Spleen (tissue), 11 donors: Measurements from ENCODE around the gene CCNL1. TPM values are rescaled to one million over a fixed set of nuclear protein-coding genes. Genes with fewer than 3 reads are reported as not detected.

Experiments
- DNase-seq: peaks from one replicate; pipeline ENCODE4 v3.0.0-alpha.2; 2020
- H3K27ac ChIP-seq, 8 donors: fragments of 200-600 bp; sonication (generic) in 7 of 8; 1 replicate in 4 of 8; 2 replicates in 4 of 8; pipeline versions ENCODE4 v1.5.0 to v1.8.0; 2016 to 2021; ENCODE audit warnings: inconsistent platforms in 4 of 8, mild to moderate bottlenecking in 4 of 8, moderate library complexity in 1 of 8
- H3K27me3 ChIP-seq, 7 donors: fragments of 200-600 bp; sonication (generic) in 6 of 7; replicated peaks in 1 of 7; 1 replicate in 4 of 7; 2 replicates in 3 of 7; pipeline versions ENCODE4 v1.5.0 to v1.8.0; 2016 to 2021; ENCODE audit warnings: inconsistent platforms in 3 of 7, mild to moderate bottlenecking in 1 of 7
- H3K36me3 ChIP-seq, 6 donors: fragments of 200-600 bp; sonication (generic) in 5 of 6; 1 replicate in 4 of 6; 2 replicates in 2 of 6; pipeline versions ENCODE4 v1.5.0 to v1.8.0; 2016 to 2021; ENCODE audit warnings: inconsistent platforms in 2 of 6
- H3K4me1 ChIP-seq, 6 donors: fragments of 200-600 bp; sonication (generic) in 5 of 6; 1 replicate in 3 of 6; 2 replicates in 3 of 6; pipeline versions ENCODE4 v1.5.0 to v1.8.0; 2016 to 2021; ENCODE audit warnings: inconsistent platforms in 3 of 6
- H3K4me3 ChIP-seq, 8 donors: fragments of 200-600 bp; sonication (generic) in 7 of 8; 1 replicate in 4 of 8; 2 replicates in 4 of 8; pipeline versions ENCODE4 v1.5.0 to v1.8.0; 2016 to 2021; ENCODE audit warnings: inconsistent platforms in 4 of 8, mild to moderate bottlenecking in 4 of 8, moderate library complexity in 2 of 8
- H3K9me3 ChIP-seq, 8 donors: fragments of 200-600 bp; sonication (generic) in 7 of 8; 1 replicate in 4 of 8; 2 replicates in 4 of 8; pipeline versions ENCODE4 v1.5.0 to v1.8.0; 2016 to 2021; ENCODE audit warnings: inconsistent platforms in 4 of 8
- POLR2A ChIP-seq, 3 donors: fragments of 450-650 bp; IDR thresholded peaks; one replicate each; pipeline ENCODE4 v1.5.1; 2017; ENCODE audit warnings: antibody characterized with exemption in 3 of 3, mild to moderate bottlenecking in 1 of 3
- POLR2AphosphoS5 ChIP-seq, 3 donors: sonication (generic); formaldehyde crosslinking; IDR thresholded peaks; one replicate each; pipeline ENCODE4 v1.5.1; 2017; ENCODE audit warnings: antibody characterized with exemption in 3 of 3
- WGBS, 5 donors: extraction: QIAGEN DNeasy Blood & Tissue Kit in 3 of 5; methylation state at CpG; one replicate each; pipeline versions ENCODE4 v1.1.5 to v1.1.7; 2013 to 2018; 5-methylcytosine and 5-hydroxymethylcytosine counted together
- intact Hi-C: fragments of 100-400 bp; cut with DNase I; formaldehyde crosslinking; loops from one replicate; pipeline ENCODE4 v1.15.0; 2023; ENCODE audit warnings: low total_unique reads
- polyA plus RNA-seq, 3 donors: library from polyadenylated mRNA; stranded (reverse); fragments of 200-250 nt; gene quantifications; one replicate each; pipeline ENCODE4 v1.2.1, GENCODE V29; 2013
- total RNA-seq, 7 donors: library from RNA; depleted of rRNA in 3 of 7; stranded (reverse); fragments of >200 nt in 3 of 7; fragmentation: NEBNext Ultra II Directional in 4 of 7; extraction: Animal tissue kit (Norgen Biotek cat#: 25700) in 4 of 7; gene quantifications; one replicate each; pipeline versions ENCODE4 v1.1.0 to v1.2.1, GENCODE V29; 2016 to 2021
- TF ChIP-seq, protein P1 (sequence below), 11 experiments: fragments of 200-600 bp in 7 of 11; fragments of 450-650 bp in 4 of 11; sonication (generic) in 4 of 11; IDR thresholded peaks in 8 of 11; conservative IDR thresholded peaks in 3 of 11; 1 replicate in 7 of 11; 2 replicates in 4 of 11; pipeline versions ENCODE4 v1.4.0 to v1.8.0; 2016 to 2021; ENCODE audit warnings: antibody characterized with exemption in 11 of 11, inconsistent platforms in 4 of 11, mild to moderate bottlenecking in 1 of 11
- donor health status: healthy with polysubstance abuse.
- donor health status: DM: no; HTN: no; CAD: no; lungs with moderate emphysema.
- donor health status: DM: no; HTN: no; CAD: no.
- donor health status: Bipolar disorder and iron deficiency.
- donor health status: healthy.
- donor health status: DM: no; HTN: no; CAD: no.
- donor health status: DM: yes; HTN: yes; CAD: no.

Gene CCNL1
- total and polyA plus RNA-seq, 10 donors, result 76.9 to 405 (median 234) TPM

GRCh38 chr3:157133434-157134320 lies 26.3 kb downstream of the CCNL1 start:
- H3K4me3 ChIP-seq, result no peak overlapping the region
- H3K36me3 ChIP-seq, result peaks cover 0 to 14% (median 5%) of the 10 kb centered on the region in 6 donors
- no peaks in the 10 kb centered on the region for H3K9me3 ChIP-seq
- H3K27me3 ChIP-seq, result no peaks in the 10 kb centered on the region
- intact Hi-C loops, result loop anchor here (5.0 to 10.0 kb wide), 3 partner anchors 41 to 579 kb away; partner anchors contain the start of genes SSR3 and TIPARP
- peaks cover 20 to 78% (median 53%) of the 10 kb centered on the region in 6 donors for H3K4me1 ChIP-seq
- TF ChIP-seq POLR2A (IDR thresholded peaks at IDR 0.05), result no peak
- no peak for TF ChIP-seq POLR2AphosphoS5 (IDR thresholded peaks at IDR 0.05)
- TF ChIP-seq, protein P1, sequence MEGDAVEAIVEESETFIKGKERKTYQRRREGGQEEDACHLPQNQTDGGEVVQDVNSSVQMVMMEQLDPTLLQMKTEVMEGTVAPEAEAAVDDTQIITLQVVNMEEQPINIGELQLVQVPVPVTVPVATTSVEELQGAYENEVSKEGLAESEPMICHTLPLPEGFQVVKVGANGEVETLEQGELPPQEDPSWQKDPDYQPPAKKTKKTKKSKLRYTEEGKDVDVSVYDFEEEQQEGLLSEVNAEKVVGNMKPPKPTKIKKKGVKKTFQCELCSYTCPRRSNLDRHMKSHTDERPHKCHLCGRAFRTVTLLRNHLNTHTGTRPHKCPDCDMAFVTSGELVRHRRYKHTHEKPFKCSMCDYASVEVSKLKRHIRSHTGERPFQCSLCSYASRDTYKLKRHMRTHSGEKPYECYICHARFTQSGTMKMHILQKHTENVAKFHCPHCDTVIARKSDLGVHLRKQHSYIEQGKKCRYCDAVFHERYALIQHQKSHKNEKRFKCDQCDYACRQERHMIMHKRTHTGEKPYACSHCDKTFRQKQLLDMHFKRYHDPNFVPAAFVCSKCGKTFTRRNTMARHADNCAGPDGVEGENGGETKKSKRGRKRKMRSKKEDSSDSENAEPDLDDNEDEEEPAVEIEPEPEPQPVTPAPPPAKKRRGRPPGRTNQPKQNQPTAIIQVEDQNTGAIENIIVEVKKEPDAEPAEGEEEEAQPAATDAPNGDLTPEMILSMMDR (IDR thresholded peaks at IDR 0.05 in 8 of 11, conservative IDR thresholded peaks at IDR 0.05 in 3 of 11), result no peak
- DNase-seq, result no peak
- H3K27ac ChIP-seq, result peak overlapping the region in 1 of 8 donors; percentile 30
- 70 to 96% (median 85%) methylated on average over 4 of the region's 4 CpGs for WGBS, 5 donors

DNA sequence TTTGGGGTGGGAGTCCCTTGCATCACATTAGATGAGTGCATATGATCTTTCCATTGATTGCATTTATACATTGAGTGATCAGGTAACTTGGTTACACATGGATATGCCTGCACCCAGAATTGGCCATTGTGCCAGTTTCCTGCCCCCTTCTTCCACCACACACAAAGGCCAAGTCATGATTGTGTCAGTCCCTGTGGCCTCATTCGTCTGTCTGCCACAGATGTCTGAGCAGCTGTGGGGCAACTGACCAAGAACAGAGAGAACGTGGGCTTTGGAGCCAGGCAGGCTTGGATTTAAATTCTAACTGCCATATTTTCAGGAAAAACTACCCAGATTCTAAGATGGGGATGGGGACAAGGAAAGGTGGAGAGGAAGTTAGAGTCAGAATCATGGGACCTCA lies 27.0 kb downstream of the CCNL1 start:
- no peak overlapping the region for H3K4me3 ChIP-seq
- DNase-seq, result no peak
- no peak for TF ChIP-seq POLR2A (IDR thresholded peaks at IDR 0.05)
- TF ChIP-seq POLR2AphosphoS5 (IDR thresholded peaks at IDR 0.05), result peak in 1 of 3 donors; percentile 7
- TF ChIP-seq, protein P1 (IDR thresholded peaks at IDR 0.05 in 8 of 11, conservative IDR thresholded peaks at IDR 0.05 in 3 of 11), result no peak
- H3K27me3 ChIP-seq, result no peaks in the 10 kb centered on the region
- no peak overlapping the region for H3K27ac ChIP-seq
- WGBS, 5 donors, result 47 to 83% (median 52%) methylated on average over 2 of the region's 2 CpGs
- intact Hi-C loops, result loop anchor here (5.0 to 10.0 kb wide), 3 partner anchors 41 to 578 kb away; partner anchors contain the start of genes SSR3 and TIPARP
- H3K4me1 ChIP-seq, result peaks cover 20 to 84% (median 60%) of the 10 kb centered on the region in 6 donors
- no peaks in the 10 kb centered on the region for H3K9me3 ChIP-seq
- peaks cover 0 to 6% (median 0%) of the 10 kb centered on the region in 6 donors for H3K36me3 ChIP-seq

- intact Hi-C loops, result loop anchor here (5.0 to 10.0 kb wide), 3 partner anchors 40 to 578 kb away; partner anchors contain the start of genes SSR3 and TIPARP
Observed at GRCh38 chr3:157132341-157132740, 27.6 kb downstream of the CCNL1 start.

DNA sequence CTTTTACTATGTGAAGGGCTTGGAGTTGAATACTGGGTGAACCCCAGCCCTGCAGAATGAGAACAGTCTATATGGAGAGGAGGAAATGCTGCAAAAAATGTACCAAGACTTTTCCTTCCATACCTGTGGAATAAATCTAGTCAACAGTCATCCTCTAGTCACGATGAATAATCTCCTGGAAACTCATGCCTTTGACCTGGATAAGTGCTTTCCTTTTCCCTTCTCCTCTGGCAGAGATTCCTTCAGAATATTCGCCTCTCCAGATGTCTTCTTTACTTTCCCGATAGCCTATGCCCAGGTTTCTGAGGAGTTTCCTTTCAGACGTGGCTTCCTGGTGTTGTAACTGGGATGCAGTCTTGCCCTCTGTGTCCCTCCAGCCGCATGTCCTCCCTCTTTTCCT lies 28.1 kb downstream of the CCNL1 start:
- intact Hi-C loops, result loop anchor here (5.0 to 10.0 kb wide), 3 partner anchors 40 to 577 kb away; partner anchors contain the start of genes SSR3 and TIPARP
- Histone ChIP-seq H3K9me3 (no peaks in the 10 kb centered on the region), H3K4me3 (no peak overlapping the region), H3K36me3 (peaks cover 0 to 5% (median 0%) of the 10 kb centered on the region in 6 donors), H3K4me1 (peaks cover 14 to 77% (median 50%) of the 10 kb centered on the region in 6 donors), H3K27ac (peak overlapping the region in 4 of 8 donors; percentile 76 to 87 (median 81)), H3K27me3 (no peaks in the 10 kb centered on the region)
- 51 to 78% (median 66%) methylated on average over 5 of the region's 5 CpGs for WGBS, 5 donors
- TF ChIP-seq POLR2A (IDR thresholded peaks at IDR 0.05), result no peak
- no peak for TF ChIP-seq POLR2AphosphoS5 (IDR thresholded peaks at IDR 0.05)
- TF ChIP-seq, protein P1 (IDR thresholded peaks at IDR 0.05 in 8 of 11, conservative IDR thresholded peaks at IDR 0.05 in 3 of 11), result no peak
- no peak for DNase-seq

More at GRCh38 chr3:157132341-157132740, 27.6 kb downstream of the CCNL1 start:
- Histone ChIP-seq H3K4me3 (no peak overlapping the region), H3K4me1 (peaks cover 19 to 81% (median 55%) of the 10 kb centered on the region in 6 donors), H3K27me3 (no peaks in the 10 kb centered on the region), H3K36me3 (peaks cover 0 to 5% (median 0%) of the 10 kb centered on the region in 6 donors), H3K9me3 (no peaks in the 10 kb centered on the region), H3K27ac (peak overlapping the region in 2 of 8 donors; percentile 76 to 87)
- no peak for TF ChIP-seq POLR2AphosphoS5 (IDR thresholded peaks at IDR 0.05)
- WGBS, 5 donors, result 93 to 100% (median 96%) methylated on average over 1 of the region's 1 CpG
- no peak for DNase-seq
